GM18858 (cell line): ENCODE data around the gene SGIP1.

Experiments
- ATAC-seq: cut with Tn5 transposase; IDR thresholded peaks from one replicate; pipeline ENCODE4 v1.9.1; 2021; ENCODE audit not compliant: unreplicated experiment

Gene SGIP1, protein sequence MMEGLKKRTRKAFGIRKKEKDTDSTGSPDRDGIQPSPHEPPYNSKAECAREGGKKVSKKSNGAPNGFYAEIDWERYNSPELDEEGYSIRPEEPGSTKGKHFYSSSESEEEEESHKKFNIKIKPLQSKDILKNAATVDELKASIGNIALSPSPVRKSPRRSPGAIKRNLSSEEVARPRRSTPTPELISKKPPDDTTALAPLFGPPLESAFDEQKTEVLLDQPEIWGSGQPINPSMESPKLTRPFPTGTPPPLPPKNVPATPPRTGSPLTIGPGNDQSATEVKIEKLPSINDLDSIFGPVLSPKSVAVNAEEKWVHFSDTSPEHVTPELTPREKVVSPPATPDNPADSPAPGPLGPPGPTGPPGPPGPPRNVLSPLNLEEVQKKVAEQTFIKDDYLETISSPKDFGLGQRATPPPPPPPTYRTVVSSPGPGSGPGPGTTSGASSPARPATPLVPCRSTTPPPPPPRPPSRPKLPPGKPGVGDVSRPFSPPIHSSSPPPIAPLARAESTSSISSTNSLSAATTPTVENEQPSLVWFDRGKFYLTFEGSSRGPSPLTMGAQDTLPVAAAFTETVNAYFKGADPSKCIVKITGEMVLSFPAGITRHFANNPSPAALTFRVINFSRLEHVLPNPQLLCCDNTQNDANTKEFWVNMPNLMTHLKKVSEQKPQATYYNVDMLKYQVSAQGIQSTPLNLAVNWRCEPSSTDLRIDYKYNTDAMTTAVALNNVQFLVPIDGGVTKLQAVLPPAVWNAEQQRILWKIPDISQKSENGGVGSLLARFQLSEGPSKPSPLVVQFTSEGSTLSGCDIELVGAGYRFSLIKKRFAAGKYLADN

DNA sequence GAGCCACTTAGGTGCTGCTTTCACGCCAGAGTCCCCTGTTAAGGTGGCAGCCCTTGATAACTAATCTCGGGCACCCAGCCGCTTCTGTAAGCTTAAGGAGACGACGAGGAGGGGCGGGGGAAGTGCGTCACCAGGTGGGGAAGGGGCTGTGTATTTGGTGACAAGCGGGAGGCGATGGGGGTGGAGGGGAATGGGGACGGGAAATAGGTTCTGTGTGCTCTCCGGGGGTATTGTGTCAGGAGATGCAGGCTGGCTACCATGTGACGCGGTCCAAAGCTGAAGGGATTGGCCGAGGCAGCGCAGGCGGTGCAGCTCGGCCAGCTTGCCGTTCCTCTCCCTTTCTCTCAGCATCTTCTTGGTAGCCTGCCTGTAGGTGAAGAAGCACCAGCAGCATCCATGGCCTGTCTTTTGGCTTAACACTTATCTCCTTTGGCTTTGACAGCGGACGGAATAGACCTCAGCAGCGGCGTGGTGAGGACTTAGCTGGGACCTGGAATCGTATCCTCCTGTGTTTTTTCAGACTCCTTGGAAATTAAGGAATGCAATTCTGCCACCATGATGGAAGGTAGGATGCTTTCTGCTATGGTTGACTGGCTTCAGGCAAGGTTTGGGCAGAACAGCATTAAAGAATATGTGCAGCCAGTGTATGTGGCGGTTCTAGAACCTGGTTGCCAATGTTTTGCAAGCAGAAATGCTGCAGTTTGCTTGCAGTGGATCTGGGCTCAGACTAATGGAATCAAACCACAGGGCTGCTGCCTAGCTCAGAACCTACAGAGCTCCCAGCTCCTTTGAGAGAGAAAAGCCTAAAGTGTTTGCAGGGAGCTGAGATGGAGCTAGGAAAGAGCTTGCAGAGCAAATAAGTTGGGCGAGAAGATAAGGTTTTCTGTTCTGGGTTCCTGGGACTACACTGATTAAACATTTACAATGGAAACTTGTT, at the start of gene SGIP1:
Gene SGIP1 (plus strand): TSS at position 350 of the 937 bp plus-strand sequence. CDS start 206 bp downstream, at position 556.
- ATAC-seq = no peak

DNA sequence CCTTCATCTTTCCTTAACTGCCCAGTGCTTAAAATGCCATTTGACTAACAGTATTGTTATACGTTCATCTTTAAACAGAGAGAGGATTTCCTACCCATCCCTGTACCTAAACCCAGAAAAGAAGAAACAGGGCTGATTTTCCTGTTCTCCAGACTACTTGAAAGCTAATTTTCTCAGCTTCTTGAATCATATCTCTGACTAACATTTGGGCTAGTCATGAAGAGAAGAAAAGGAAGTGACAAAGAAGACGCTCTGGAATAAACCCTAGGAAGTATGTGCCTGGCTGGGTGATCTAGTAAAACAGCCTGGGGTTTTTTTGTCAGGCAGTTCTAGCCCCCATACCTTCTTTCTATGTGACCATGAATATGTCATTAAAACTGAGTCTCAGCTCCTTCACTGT, 44.8 kb upstream of the SGIP1 start:
- ATAC-seq = no peak

GRCh38 chr1:66489972-66490601, 43.9 kb upstream of the SGIP1 start:
- ATAC-seq = no peak

DNA sequence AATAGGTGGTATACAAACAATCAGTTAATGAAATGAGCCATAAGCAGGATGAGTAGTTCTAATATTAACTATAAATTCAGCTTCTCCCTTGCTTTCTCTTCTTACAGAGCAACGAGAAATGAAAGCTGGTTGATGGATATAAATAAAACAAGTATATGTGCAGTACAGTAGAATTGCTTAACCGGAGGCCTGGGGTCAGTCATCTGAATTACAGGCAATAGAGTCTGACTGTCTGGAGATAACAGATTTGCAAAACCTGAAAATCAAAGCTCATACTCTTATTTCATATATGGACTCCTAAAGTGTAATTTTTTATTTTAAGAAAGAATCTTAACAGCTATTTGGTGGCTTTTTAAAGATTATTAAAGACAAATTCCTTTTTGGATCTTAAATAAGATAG, 43.1 kb upstream of the SGIP1 start:
- ATAC-seq = peak; percentile 87

DNA sequence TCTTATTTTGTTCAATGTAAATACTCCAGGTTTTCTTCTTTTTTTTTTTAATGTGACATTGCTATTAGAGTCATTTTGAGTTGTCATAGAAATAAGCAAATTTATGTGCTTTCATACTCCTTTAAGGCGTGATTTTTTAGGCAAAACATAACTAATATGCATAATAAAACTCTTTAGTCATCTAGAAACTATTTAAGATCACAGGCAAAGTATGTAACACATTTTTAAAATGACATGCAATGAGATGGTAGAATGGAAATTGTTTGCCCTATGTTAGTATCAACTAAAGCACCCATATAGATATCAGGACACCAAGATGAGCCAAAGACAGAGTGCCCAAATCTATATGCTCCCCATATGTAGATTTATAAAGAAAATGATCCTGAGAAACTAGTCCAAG, 41.5 kb upstream of the SGIP1 start:
- ATAC-seq = no peak

DNA sequence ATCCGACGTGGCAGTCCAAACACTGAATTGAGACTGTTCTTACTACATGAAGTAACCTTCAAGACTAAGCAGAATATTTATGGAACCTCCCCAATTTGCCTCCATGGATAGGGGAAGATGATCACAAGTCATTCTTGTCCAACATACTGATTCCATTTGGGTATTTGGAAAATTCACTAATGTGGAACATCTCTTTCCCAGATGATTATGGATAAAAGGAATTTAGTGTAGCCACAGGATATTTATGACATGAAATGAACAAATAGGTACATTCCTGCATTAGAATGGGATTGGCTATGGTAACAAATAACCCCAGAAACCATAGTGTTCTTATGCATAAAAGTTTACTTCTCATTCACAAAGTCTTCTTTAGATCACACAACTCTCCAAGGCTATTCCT, 40.2 kb upstream of the SGIP1 start:
- no peak for ATAC-seq

DNA sequence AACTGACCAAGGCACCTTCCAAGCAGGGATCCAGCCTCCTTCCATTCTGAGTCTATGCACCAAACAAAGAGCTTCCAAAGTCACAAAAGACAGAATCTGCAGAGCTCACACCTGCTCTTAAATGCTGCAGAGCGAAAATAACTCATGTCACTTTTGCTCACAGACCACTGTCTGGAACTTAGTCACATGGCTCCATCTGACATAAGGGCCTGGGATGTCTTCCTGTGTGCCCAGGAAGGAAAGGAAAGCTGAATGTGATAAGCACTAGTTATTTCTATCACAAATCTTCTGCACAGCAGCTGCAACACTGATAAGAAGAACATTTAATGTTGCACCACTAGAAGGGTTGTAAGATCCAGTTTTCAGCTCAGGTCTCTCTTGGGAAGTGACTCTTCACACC, 39.5 kb upstream of the SGIP1 start:
- ATAC-seq = no peak

DNA sequence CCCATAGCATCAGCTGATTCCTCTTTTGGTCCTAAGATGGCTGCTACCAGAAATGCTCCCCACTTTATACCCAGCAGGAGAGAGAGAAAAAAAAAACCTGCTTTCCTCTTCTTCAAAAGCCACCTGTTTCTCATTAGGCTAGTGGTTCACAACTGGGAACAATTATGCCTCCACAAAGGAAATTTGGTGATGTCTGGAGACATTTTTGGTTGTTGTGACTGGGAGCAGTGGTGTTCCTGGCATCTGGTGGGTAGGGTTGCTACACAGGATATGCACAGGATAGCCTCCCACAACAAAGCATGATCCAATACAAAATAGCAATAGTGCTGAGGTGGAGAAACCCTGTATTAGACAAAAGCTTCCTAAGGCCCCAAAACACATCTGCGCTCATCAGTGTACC, 38.5 kb upstream of the SGIP1 start:
- no peak for ATAC-seq

GRCh38 chr1:66497910-66498309, 36.0 kb upstream of the SGIP1 start:
- ATAC-seq = no peak

- ATAC-seq = no peak
These were observed 33.7 kb upstream of the SGIP1 start for GRCh38 chr1:66500301-66500700.

GRCh38 chr1:66502086-66502485, 31.9 kb upstream of the SGIP1 start:
- ATAC-seq = no peak

- ATAC-seq = peak; percentile 86
These were observed 30.0 kb upstream of the SGIP1 start for GRCh38 chr1:66503841-66504470.

DNA sequence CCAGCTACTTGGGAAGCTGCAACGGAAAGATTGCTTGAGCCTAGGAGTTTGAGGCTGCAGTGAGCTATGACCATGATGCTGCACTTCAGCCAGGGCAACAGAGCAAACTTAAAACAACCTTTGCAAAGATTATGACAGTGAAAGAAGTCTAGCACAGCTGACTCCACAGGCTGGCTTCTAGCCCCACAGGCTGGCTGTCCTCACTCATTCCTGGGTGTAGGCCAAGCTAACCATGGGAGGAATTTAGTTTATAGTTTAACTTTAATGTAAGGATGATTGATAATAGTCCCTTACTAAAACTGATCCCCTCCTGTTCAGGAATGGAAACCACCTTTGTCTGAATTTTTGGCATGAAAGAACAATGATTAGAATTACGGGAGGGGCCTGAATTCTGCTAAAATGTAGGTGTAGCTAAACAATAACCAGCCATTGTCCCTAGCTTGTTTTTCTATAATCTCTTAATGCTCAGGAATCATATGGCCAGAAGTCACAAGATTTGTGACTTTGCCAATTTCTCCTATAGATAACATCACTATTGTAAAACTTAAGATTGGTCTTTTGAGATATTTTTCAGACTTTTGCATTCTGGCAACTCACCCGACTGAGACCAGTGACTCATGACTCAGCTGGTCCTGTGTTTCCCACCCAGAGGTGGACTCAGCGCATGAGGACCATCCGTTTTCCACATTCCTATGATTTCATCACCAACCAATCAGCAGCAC, 28.1 kb upstream of the SGIP1 start:
- no peak for ATAC-seq

DNA sequence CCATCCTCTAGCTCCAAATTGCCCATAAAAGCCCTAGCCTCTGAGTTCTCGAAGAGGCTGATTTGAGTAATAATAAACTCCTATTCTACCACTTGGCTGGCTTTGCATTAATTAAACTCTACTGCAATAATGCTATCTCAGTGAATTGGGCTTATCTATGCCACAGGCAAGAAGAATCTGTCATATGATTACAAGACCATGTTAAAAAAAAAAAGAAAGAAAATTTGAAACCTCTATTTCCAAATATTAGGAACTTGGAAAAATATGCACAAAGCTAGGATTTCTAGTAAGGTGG, 27.6 kb upstream of the SGIP1 start:
- ATAC-seq = no peak

GRCh38 chr1:66506991-66507390, 27.0 kb upstream of the SGIP1 start:
- ATAC-seq = no peak

- no peak for ATAC-seq
These were observed 23.5 kb upstream of the SGIP1 start for GRCh38 chr1:66510407-66510806.

DNA sequence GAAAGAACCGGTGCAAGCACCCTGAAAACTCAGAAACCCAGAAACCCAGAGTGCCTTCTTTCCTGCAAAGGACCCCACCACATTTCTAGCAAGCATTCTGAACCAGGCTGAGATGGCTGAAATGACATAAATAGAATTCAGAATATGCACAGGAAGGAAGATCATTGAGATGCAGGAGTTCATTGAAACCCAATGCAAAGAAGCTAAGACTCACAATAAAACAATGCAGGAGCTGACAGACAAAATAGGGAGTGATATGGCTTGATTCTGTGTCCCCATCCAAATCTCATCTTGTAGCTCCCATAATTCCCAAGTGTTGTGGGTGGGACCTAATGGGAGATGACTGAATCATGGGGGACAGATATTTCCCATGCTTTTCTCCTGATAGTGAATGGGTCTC, 22.8 kb upstream of the SGIP1 start:
- ATAC-seq = no peak

- ATAC-seq = no peak
These were observed 16.0 kb upstream of the SGIP1 start for GRCh38 chr1:66517959-66518358.

DNA sequence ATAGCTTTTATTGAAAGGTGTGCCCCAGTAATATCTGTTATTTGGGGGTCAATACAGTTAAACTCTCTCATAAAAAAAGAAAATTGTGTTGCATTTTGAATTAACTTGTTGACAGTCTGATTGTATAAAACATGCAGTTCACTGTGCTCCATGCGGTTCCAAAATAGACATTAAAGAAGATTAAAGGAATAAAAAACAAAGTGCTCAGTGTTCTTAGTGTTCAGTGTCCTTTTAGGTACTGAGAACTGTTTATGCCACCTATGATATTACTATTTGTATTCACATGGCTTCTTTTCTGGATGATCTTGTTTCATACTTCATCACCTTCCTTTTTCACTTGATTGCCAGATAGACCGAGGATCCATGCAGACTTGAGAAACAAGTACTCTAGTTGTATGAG, 15.3 kb upstream of the SGIP1 start:
- ATAC-seq = no peak

DNA sequence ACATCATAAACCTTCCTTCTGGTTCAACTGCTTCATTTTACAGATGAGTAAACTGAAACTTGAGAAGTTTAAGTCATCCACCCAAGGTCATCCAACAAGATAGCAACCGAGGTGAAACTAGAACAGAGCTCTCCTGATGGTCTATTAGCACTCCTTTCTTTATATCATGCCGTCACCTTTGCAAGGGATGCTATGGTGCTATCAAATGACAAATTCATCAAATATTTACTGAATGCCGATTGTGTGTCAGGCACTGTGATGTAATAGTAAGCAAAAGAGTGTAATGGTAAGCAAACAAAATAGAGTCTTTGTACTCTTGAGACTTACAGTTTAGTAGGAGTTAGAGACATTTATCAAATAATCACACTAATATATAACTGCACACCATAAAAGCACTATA, 14.0 kb upstream of the SGIP1 start:
- no peak for ATAC-seq
